Measurements from ENCODE around the gene DNM3.

The DNM3 gene

DNA sequence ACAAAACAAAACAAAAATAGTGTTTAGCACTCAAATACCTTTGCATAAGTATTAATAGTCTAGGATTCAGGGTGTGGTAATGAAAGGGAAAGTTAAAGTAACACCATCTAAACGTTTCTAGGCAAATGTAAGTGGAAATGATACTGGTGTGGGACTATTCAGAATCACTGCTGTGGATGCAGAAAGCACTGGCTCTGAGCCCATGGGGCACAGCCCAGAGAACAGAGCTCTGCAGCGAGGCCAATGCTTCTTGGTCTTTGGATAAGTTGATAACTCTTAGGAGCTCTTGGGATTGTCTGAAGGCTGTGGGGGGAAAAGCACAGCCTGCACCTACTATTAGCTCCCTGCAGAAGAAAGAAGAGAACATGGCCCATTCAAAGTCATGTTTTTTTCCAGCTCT is 21.4 kb upstream of the DNM3 start:
- DNase-seq = no peak

DNA sequence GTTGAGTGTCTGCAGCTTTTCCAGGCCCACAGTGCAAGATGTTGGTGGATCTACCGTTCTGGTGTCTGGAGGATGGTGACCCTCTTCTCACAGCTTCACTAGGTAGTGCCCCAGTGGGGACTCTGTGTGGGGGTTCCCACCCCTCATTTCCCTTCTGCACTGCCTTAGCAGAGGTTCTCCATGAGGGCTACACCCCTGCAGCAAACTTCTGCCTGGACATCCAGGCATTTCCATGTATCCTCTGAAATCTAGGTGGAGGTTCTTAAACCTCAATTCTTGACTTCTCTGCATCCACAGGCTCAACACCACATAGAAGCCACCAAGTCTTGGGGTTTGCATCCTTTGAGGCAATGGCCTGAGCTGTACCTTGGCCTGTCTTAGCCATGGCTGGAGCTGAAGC is 14.3 kb upstream of the DNM3 start:
- no peak for DNase-seq

DNA sequence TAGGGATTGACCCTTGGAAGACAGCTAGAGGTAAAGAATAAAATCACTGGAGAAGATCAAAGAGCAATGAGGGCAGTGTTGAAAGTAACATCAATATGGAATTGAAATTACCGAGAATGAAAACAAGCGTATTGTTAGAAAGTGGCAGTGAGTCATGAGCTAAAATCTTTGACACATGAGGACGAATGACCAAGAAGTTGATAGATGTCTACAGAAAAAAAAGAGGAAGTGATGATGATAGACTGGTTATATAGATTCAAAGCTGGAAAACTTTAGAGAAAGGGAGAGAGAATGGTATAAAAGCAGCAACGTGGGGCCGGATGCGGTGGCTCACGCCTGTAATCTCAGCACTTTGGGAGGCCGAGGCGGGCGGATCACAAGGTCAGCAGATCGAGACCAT is 12.5 kb upstream of the DNM3 start:
- no peak for DNase-seq

DNA sequence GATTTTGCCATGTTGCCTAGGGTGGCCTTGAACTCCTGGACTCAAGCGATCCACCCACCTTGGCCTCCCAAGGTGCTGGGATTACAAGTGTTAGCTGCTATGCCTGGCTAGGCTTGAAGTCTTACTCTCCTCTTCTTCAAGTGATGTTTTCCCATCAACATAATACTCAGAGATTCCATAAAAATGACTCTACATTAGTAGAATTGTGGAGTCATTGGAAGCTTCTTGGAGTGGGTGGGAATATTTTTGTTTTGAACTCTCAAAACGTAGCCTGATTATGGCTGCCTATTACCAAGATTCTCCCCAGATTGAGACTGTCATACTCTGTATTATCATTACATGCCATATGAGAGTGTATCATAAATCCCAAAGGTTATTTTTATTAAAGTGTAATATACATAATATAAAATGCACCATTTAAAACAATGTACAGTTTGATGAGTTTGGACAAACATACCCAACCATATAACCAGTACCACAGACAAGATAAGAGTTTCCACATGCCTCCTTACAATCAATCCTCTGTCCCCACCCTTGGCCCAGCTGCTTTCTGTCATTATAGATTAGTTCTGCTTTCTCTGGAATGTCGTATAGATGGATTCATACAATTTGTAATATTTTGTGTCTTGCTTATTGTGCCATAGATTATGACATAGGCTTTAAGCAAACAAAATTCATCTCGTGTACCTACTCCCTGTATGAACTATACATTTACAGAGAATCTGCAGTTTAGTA is 8.0 kb upstream of the DNM3 start:
- DNase-seq = no peak

DNA sequence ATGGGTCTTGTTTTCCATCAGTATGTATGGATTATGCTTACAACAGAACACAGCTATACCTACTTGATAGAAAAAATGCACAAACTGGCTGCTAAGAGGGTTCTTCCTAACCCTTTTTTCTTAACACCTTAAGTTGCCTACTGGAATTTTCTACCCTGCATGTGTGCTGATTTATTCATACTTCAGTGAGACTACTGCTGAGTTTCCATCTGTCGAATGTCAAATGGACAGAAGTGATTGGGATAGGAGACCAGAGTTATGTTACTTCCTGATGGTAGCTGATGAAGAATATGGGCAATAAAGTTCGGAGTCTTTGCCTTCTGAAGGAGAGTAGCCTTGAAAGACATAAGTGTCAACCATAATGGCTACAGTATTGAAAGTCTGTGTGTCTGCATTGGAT is 6.5 kb upstream of the DNM3 start:
- DNase-seq = peak in 1 of 2 experiments; percentile 68

DNA sequence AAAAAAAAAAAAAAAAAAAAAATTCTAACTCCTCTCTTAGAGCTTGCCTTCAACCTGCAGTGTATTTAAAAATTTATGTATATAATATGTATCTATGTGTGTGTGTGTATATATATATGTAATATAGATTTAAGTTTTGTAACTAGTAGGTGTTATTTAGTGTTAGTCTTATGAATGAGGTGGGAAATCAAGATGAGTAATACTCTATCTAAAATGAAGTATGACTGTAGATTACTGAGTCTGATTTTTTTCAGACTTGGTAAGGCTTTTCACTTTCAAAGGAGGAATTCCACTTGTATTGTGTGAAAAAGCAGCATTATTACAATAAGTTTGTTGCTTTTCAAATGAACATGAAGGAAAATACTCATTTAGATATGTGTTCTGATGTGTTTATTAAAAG is 5.4 kb upstream of the DNM3 start:
- no peak for DNase-seq

DNA sequence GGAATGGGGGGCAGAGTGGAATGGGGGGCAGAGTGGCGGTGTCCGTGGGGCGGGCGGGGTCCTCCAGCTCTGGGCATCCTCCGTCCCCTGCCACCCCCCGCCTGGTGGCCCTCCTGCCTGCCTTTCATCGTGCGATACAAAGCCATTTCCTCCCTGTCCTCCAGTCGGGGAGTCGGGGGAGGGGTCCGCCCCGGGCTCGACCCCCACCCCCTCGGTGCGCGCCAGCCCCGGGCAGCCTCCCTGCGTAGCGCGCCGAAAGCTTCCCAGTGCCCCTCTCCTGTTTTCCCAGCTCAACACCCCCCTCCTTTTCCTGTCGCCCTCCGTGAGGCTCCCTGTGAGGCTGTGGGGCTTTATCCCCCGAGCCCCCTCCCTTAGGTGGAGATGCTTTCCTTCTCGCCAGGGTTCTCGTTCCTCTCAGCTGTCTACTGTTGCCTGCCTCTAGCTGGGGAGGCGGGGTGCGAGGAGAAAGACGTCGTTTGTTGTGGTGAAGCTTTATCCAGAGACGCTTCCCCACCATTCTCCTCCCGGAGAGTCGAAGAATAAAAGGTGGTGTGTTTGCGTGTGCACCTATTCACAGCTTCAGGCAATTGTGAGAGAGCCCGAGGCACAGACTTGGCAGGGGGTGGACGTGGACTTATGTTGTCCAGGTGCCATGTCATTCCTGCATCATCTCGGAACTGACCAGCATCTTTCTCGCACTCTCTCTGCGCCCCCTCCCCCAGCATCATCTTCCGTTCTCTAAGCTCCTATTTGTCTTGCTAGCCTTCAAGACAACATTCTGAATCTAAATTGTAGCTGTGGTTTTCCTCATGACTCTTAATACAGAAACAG is 848 bp downstream of the DNM3 start:
- DNase-seq = peak; percentile 10 to 34

DNA sequence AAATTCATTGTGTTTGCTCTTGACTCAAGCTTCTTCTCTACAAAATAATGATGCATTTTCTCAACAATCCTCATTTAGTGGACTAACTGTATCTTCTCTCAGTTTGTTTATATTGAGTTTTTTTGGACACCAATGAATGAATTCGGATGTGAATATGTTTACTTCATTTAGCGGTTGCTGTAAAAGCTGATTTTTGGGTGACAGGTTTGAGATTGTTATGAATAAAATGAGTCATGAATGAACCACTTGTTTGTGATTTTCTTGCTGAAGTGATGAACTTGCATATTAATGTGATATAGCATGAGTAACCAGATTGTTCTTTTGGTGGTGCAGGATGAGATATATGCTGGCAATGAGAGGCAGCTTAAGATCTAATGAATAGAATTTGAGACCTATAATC is 3.1 kb downstream of the DNM3 start:
- no peak for DNase-seq

DNA sequence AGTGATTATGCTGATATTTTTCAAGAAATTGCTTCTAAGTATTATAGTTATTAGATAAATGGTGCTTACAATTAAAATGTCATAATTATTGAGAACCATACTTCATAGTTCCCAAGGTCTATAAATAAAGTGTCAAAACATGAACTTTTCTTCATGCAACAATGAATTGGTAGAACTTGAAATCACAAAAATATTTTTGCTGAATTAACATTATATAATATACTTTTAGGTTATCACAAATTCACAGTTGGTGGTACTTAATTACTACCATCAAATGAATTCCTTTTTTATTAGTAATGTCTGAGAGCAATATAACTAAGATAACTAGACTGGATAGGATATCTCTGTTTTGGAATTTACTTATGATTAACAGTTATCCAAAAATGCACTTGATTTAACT is 4.7 kb downstream of the DNM3 start:
- no peak for DNase-seq

DNA sequence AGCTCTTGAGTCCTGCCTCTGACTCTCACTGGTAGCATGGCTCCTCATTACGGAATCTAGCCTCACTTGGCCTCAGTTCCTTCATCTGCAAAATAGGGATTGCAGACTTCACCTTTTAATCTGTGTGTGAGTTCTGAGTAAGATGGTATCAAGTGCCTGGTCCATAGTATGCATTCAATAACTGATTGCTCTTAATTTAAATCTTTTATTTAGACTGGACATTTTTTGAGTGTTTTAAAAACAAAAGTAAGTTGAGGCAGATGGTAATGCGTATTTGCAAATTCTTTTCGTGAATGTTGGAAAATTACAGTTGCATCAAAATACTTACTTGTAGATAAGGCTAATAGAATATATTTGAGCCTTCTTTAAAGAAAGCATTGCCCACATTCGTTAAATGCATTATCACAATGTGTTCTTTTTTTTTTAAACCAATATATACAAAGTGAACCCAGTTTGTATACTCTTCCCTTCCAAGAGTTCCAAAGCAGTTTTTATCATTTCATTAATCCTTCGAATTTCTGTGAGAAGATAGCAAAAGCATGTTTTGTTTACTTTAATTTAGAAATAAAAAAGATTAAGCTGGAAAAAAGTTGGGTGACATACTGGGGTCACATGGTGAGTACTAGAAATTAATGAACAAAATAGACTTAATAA is 8.1 kb downstream of the DNM3 start:
- DNase-seq = no peak

DNA sequence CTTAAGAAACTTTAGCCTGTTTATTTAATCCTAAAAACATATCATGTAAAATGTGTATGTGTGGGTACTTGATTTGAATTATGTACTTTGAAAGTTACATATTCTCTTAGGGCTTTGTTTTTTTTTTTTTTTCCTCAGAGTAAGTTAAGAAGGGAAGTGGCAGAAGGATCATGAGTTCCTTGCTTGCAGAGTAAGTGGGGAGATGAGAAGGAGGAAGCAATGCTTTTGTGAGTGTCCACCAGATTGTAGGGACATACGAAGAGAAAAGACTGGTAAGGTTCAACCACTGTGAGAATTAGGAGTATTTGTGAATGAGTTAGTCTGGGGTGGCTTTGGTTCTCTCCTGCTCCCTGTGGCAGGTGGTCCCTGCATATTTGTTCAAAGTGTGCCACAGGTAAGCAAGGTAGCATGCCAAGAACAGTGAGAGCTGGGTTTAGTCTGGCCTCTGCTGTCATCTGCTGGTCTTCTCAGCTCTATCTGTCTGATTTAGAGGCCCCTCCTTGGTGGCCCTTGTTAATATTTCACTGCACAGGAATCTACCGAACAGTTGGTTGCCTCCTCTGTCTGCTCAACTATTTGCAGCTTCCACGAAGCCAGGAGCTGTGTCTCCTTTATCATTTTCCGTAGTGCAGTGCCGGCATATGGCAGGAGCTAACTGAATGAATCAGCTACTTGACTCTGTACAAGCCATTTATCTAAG is 9.5 kb downstream of the DNM3 start:
- DNase-seq = peak in 1 of 2 experiments; percentile 21

DNA sequence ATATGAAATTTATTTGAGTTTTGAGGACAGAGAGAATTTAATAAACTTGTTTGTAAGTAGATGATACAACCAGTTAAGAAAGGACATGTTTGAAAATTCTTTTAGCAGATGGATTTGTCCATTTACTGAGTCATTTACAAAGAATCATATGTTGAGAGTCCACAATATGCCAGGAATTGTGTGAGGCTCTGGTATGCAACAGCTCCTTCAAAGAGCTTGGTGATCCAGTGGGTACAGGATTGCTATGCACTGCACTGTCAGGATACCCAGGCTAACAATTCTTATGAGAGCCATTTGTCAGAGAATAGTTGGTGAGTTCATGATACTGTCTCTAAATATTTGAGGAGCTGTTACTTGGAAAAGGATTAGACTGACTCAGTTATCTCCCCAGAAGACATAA is 11.0 kb downstream of the DNM3 start:
- no peak for DNase-seq

DNA sequence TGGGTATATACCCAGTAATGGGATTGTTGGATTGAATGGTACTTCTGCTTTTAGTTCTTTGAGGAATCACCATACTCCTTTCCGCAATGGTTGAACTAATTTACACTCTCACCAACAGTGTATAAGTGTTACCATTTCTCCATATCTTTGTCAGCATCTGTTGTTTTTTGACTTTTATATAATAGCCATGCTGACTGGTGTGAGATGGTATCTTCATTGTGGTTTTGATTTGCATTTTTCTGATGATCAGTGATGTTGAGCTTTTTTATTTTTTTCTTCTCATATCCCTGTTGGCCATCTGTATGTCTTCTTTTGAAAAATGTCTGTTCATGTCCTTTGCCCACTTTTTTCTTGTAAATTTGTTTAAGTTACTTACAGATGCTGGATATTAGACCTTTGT is 14.1 kb downstream of the DNM3 start:
- no peak for DNase-seq

DNA sequence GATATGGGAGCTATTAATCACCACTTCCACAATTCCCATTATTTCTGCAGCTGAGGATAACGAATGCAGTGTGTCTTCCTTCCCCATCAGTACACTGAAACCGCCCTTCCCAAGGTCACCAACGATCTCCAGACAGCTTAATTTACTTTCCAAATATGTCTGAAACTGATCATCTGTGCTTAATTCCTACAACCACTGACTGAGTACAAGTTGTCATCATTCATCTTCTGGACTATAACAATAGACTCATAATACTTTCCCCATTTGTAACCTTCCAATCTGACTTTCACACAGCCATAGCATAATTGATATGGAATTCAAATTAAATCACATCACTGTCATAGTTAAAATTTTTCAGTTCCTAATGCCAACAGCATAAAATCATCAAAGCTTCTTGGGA is 17.4 kb downstream of the DNM3 start:
- no peak for DNase-seq

DNA sequence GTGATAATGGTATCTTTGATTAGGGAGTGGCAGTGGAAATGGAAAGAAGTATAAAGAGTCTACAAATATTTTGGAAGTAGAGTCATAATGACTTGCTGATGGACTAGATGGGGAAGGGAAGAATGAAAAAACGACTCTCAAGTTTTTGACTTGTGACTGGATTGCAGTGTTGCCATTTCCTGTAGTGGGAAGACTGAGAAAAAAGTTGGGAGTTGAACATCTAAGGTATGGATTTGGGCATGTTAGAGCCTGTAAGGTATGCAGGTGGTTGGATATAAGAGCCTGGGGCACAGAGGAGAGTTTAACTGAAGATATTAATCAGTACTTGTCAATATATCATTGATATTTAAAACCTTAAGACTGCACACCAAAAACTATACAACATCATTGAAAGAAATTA is 19.4 kb downstream of the DNM3 start:
- no peak for DNase-seq

DNA sequence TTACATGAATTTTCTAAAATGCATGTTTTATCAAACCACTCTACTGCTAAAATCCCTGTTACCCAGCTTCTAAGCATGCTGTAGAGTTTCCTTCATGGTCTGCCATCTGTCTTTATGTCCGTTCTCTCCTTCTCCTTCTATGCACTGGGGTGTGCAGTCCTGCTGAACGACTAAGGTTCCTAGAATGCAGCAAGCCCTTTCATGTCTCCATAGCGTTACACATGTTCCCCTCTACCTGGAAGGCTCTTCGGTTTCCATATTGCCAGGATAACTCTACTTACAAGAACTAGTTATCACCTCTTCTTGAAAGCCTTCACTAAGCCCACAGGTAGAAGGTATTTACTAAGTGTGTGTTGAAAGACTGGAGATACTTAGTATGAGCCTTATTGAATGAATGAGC is 22.2 kb downstream of the DNM3 start:
- no peak for DNase-seq

DNA sequence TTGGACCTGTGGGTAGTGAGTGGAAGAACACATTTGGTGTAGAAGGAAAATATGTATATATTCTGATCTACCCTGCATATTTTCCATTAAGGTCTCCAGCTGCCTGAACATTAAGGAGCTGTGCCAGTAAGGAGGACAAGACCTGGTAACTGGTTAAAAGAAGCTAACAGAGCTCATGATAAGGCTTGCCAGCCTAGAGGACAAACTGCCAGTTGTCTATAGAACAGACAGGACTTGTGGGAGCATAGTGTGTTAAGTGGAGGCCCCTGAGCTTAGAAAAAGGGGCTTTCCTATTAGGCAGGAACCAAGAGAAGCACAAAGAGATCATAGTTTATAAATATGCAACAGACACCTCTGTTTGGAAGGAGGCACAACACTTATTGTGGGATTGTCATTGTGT is 23.0 kb downstream of the DNM3 start:
- DNase-seq = no peak

DNA sequence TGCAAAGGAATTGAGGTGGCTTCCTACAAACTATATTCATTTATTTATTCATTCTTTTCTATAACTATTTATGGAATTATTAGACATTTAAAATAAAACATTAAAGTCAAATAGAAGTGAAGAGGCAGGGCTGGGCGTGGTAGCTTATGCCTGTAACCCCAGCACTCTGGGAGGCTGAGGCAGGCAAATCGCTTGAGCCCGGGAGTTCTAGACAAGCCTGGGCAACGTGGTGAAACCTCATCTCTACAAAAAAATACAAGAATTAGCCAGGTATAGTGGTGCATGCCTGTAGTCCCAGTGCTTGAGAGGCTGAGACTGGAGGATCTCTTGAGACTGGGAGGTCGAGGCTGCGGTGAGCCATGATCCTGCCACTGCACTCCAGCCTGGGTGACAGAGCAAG is 23.8 kb downstream of the DNM3 start:
- no peak for DNase-seq

DNA sequence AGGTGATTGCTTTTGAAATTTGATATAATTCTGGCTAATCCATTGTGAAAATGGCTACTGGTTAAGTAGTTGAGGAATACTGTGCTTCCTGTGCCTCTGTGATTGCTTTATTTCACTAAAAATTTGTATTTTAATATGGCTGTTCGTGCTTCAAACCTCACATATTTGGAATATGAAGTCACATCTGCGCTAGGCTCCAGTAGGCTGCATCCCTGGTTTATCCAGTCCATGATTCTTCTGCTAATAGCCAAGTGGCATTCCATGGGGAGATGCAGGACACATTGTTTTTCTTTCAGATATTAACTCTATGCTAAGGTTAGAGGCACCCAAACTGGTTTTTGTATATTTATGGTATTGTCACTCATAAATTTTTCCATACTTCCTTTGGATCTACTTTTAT is 25.9 kb downstream of the DNM3 start:
- no peak for DNase-seq

DNA sequence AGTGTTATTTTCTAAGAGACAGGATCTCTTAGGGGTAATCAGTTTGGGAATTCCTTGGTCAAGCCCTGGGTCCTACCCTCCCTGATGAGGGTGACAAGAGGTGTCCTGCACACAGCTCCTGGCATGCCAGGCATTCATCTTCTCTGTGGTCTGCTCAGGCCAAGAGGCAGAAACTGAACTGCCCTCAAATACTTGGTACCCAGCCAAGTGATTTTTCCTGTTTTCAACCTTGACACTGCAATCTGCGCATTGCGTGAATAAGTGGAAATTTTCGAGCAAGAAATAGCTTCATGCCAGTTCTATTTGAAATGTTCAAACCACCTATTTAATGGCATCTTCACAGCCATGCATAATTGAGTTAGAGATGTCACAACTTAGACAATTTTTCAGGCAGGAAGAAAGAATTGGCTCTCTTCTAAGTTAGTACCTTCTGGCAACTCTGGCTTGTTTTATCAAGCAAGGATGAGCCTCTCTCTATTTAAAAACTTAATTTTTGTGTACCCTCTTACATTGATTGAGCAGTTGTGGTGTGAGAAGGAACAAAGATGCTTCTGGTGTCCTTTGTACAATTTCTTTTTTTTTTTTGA is 27.0 kb downstream of the DNM3 start:
- DNase-seq = no peak

DNA sequence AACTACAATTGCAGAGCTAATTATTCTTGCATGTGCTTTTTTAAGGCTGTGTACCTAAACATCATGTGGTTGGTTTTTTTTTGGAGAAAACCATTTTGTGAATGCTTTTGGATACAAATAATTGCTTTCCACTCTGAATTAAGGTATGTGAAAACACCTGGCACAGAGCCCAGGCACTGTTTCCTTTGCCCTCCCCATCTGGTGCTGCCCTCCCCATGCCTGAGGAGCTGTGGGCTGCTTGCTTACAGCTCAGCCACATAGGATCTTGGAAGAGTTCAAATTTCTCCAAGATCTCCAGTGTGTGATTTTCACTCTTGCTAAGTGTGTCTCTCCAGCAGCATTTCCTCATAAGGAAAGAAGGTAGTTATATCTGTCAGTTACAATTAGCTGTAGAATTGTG is 27.8 kb downstream of the DNM3 start:
- DNase-seq = no peak

DNA sequence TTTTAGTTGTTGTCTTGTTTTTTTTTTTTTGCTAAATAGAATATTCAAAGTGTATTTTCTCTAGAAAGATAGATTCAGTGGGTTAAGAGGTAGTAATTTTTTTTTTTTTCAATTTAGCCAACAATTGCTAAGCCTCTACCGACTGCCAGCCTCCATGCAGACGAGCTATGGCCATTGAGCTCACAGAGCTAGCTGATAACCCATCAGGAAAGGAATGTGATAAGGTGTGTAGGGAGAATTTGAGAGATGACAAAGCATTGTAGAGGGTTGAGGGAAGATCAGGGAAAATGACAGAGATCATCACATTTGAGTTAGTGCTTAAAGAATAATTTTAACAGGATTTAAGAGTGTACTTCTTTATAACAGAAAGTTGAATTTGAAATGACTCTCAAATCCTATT is 30.6 kb downstream of the DNM3 start:
- no peak for DNase-seq

DNA sequence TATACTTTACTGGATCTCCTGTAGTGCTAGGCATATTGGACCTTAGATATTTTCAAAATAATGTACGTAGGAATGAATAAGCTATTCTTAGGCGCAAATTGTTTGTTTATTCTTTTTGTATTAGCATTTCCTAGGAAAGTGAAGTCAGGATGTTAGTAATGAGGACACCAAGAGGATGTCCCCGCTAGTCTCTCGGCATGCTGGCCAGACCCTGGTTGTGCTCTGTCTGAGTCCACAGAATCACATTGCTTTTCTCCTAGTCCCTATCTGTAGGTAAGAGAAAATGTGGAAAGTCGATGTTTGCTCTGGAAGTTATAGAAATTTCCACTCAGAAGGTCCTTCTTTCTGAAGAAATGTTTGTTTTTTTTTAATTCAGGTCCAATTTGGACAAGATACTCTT is 31.1 kb downstream of the DNM3 start:
- DNase-seq = no peak
